Heart left ventricle (tissue), 13 donors: ENCODE measurements around the gene ATP6V1D.

ENCODE experiments used
- POLR2A ChIP-seq, 2 donors: fragments of 450-650 bp; IDR thresholded peaks; one replicate each; pipeline ENCODE4 v1.6.1; 2017; ENCODE audit warnings: antibody characterized with exemption in 2 of 2, mild to moderate bottlenecking in 2 of 2, moderate library complexity in 2 of 2
- TF ChIP-seq, protein P1 (sequence below), 12 donors: fragments of 200-600 bp; sonication (generic) in 4 of 12; IDR thresholded peaks; one replicate each; pipeline versions ENCODE4 v1.5.0 to v1.8.0; 2018 to 2022; ENCODE audit warnings: antibody characterized with exemption in 12 of 12, mild to moderate bottlenecking in 5 of 12
- donor health status: ischemic (EF 13 %, LVEDD 7.1; RV severe dilation, severe dysfunction).
- donor health status: DM: no; HTN: yes; CAD: no.
- donor health status: DM: no; HTN: no; CAD: no.
- donor health status: ischemic (EF 25% LVEDD 6.9; RV normal size, moderate dysfunction).
- donor health status: ischemic (EF 25% LVEDD 5.7; RV mildly dilated, moderate dysfunction).
- donor health status: ischemic (EF 35%, LVEDD 5.7; RV mildly dilated, moderate dysfunction).
- donor health status: nonischemic (EF 11% LVEDD 7.7; RV severe dilation, severe dysfunction).
- donor health status: DM: yes; HTN: yes; CAD: no.
- donor health status: PGD.
- donor health status: ischemic (EF 29% LVEDD 5.4; RV normal size, mild dysfunction).
- donor health status: nonischemic (EF 23%, LVEDD 6.1; RV moderate dilation, normal function).

DNA sequence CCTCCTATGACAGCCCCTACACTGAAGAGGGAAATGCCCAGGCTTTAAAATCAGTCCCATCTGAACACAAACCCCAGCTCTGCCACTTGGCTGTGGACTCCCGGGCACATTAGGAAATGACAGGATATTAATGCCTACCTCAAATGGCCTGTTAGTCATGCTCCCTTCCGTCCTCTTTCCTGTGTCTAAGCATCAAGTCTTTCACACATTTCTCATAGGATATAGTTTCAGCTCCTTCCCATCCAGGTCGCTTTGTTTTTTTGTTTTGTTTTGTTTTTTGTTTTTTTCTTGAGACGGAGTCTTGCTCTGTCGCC is 36.2 kb upstream of the ATP6V1D start:
- TF ChIP-seq, protein P1, sequence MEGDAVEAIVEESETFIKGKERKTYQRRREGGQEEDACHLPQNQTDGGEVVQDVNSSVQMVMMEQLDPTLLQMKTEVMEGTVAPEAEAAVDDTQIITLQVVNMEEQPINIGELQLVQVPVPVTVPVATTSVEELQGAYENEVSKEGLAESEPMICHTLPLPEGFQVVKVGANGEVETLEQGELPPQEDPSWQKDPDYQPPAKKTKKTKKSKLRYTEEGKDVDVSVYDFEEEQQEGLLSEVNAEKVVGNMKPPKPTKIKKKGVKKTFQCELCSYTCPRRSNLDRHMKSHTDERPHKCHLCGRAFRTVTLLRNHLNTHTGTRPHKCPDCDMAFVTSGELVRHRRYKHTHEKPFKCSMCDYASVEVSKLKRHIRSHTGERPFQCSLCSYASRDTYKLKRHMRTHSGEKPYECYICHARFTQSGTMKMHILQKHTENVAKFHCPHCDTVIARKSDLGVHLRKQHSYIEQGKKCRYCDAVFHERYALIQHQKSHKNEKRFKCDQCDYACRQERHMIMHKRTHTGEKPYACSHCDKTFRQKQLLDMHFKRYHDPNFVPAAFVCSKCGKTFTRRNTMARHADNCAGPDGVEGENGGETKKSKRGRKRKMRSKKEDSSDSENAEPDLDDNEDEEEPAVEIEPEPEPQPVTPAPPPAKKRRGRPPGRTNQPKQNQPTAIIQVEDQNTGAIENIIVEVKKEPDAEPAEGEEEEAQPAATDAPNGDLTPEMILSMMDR (IDR thresholded peaks at IDR 0.05) = no peak
- no peak for TF ChIP-seq POLR2A (IDR thresholded peaks at IDR 0.05)
